Mesodermal cell (in vitro differentiated cells): Measurements from ENCODE around the gene ARID1B.

Experiments
- H3K27ac ChIP-seq: 2 replicates; pipeline ENCODE4 v1.7.0; 2013; ENCODE audit warnings: mild to moderate bottlenecking, low read depth, low read length, moderate library complexity; ENCODE audit not compliant: severe bottlenecking
- H3K36me3 ChIP-seq: 2 replicates; pipeline ENCODE4 v1.7.1; 2013; ENCODE audit warnings: mild to moderate bottlenecking, low read length, moderate library complexity; ENCODE audit not compliant: control insufficient read depth, insufficient read depth
- H3K4me1 ChIP-seq: one replicate; pipeline ENCODE4 v1.7.1; 2013; ENCODE audit warnings: mild to moderate bottlenecking, low read length; ENCODE audit not compliant: insufficient read depth, control insufficient read depth, poor library complexity, severe bottlenecking
- H3K4me3 ChIP-seq: 2 replicates; pipeline ENCODE4 v1.7.0; 2013; ENCODE audit warnings: low read length, control low read depth, mild to moderate bottlenecking; ENCODE audit not compliant: insufficient read depth, poor library complexity, severe bottlenecking; ENCODE audit errors: extremely low read depth
- H3K9me3 ChIP-seq: 2 replicates; pipeline ENCODE4 v1.7.1; 2013; ENCODE audit warnings: mild to moderate bottlenecking, low read length, moderate library complexity; ENCODE audit not compliant: control insufficient read depth
- WGBS, 2 experiments: methylation state at CpG; one replicate each; pipeline ENCODE4 v1.1.5; 2013; ENCODE audit warnings: missing lambda C conversion rate in 2 of 2; ENCODE audit not compliant: insufficient coverage in 2 of 2; 5-methylcytosine and 5-hydroxymethylcytosine counted together

The ARID1B gene

GRCh38 chr6:156890627-156891314, 113.6 kb downstream of the ARID1B start:
- Histone ChIP-seq H3K4me1 (peaks cover 8% of the 10 kb centered on the region), H3K27ac (no peak overlapping the region), H3K9me3 (no peaks in the 10 kb centered on the region), H3K4me3 (no peak overlapping the region), H3K36me3 (peaks cover 4% of the 10 kb centered on the region)
- WGBS, 2 experiments = 100% methylated on average over 1 of the region's 2 CpGs; no CpG with 5 or more reads in 1 of the 2 experiments

GRCh38 chr6:156897907-156898531, 120.8 kb downstream of the ARID1B start:
- Histone ChIP-seq H3K27ac (no peak overlapping the region), H3K4me3 (no peak overlapping the region), H3K4me1 (no peaks in the 10 kb centered on the region), H3K36me3 (peaks cover 13% of the 10 kb centered on the region), H3K9me3 (no peaks in the 10 kb centered on the region)
- WGBS, 2 experiments = 84 to 93% methylated on average over 8 to 10 of the region's 13 CpGs

DNA sequence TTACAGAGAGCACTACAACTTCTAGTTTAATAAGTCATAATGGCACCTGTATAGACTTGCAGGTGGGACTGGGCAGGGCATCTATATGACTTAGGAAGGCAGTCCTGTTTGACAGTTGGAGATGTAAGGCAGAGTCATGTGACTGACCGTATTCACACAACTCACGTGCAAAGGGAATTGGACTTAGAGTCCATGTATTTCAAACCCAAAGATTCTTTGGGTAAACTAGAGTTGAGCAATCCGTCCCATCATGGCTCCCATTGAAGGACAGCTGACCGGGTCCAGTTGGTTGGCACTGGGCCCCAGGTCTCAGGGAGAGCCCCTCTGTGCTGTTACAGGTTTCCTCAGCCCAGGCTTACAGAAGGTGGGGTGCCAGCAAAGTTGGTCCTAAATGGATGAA, 121.9 kb downstream of the ARID1B start:
- Histone ChIP-seq H3K4me3 (no peak overlapping the region), H3K9me3 (no peaks in the 10 kb centered on the region), H3K4me1 (no peaks in the 10 kb centered on the region), H3K36me3 (peaks cover 17% of the 10 kb centered on the region), H3K27ac (no peak overlapping the region)
- WGBS, 2 experiments = 94 to 95% methylated on average over 4 of the region's 4 CpGs

DNA sequence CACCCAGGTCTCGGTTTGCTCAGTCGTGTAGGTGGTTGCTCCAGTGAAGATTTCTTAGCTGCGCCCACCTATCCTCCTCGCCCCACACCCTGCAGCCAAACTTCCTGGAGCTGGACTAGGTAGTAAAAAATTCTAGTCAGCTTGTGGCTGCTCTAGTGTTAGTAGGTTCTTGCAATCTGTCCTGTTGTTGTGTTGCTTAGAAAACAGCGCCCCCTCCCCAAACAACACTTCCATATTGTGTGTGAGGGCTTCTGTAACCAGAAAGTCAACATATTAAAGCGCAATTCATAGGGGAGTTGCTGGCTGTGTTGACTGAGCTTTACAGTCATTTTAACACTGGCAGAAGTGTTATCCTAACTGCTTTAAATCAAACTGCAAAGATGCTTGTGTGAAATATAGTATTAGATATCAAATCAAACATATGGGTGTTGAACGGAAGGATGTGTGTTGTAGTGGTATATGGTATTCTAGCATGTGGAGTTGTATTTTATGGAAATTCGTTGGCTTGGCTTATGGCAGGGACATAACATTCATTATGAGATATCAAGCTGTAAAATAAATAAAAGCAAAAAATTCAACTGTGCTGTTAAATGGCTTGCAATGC, 122.5 kb downstream of the ARID1B start:
- Histone ChIP-seq H3K4me1 (no peaks in the 10 kb centered on the region), H3K9me3 (no peaks in the 10 kb centered on the region), H3K4me3 (no peak overlapping the region), H3K27ac (peak overlapping the region; percentile 23), H3K36me3 (peaks cover 17% of the 10 kb centered on the region)
- 89% methylated on average over 3 of the region's 8 CpGs; no CpG with 5 or more reads in 1 of the 2 experiments for WGBS, 2 experiments

DNA sequence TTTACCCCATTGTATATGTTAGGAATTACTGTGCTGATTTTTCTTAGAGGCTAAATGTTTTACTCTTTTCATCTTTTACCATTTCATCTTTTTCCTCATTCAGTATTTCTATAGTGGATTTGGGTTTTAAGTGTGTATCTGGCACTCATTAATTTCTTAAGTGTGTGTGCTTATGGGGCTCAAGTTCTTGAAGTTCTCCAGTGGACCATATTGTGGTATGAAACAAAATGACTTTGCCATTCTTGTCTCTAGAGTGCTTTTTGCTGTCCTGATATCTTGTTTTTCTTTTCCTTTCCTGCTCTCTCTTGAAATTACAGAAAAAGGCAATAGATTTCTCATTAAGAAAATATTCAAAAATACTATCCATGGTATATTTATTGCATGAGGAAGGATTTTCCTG, 123.1 kb downstream of the ARID1B start:
- Histone ChIP-seq H3K36me3 (peaks cover 15% of the 10 kb centered on the region), H3K4me1 (no peaks in the 10 kb centered on the region), H3K27ac (no peak overlapping the region), H3K9me3 (no peaks in the 10 kb centered on the region), H3K4me3 (no peak overlapping the region)

DNA sequence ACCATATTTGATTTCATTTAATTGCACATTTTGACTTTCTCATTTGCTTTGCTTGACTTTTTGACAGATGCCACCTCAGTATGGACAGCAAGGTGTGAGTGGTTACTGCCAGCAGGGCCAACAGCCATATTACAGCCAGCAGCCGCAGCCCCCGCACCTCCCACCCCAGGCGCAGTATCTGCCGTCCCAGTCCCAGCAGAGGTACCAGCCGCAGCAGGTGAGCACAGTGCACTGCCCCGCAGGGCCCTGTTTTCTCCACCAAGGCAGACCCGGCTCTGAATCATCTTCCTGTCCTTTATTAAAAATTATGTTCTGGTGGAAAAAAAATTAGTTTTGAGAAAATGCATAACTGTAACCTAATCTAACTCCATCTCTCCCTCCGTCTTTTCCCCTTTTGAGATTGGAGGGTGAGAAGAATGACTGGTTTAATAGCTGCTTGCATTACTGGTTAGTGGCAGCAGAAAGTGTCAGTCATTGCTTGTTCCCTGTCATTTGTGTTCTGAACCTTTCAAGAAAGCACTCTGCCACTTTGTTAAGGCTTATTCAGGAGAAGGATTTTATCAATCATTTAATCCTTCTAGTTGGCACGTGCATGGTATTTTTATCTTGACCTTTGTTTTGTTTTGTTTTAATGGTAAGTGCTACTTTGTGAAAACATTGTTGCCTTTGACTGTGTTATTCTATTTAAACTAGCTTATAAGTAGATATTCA, 124.3 kb downstream of the ARID1B start:
- Histone ChIP-seq H3K36me3 (peaks cover 15% of the 10 kb centered on the region), H3K4me3 (no peak overlapping the region), H3K4me1 (no peaks in the 10 kb centered on the region), H3K9me3 (no peaks in the 10 kb centered on the region), H3K27ac (no peak overlapping the region)
- WGBS, 2 experiments = 100% methylated on average over 3 of the region's 9 CpGs

DNA sequence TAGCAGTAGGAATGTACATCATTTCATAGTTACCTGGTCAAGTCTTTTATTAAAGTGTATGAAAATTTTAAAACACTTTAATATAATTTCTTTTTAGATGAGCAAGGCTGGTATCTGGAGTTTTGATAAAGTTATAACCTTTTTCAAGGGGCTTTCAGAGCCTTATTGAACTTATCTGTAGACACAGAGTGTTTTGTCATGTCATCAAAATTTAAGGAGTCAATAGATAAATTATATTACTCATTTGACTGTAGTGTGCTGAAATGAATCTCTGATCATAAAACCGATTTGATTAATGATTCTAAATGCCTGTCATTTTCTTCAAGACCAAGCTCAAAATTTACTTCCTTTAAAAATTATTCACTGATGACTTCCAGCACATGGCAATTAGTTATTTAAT, 125.6 kb downstream of the ARID1B start:
- Histone ChIP-seq H3K4me1 (no peaks in the 10 kb centered on the region), H3K4me3 (no peak overlapping the region), H3K9me3 (no peaks in the 10 kb centered on the region), H3K27ac (no peak overlapping the region), H3K36me3 (peaks cover 15% of the 10 kb centered on the region)
- no CpG with 5 or more reads among the region's 1 CpG for WGBS, 2 experiments

DNA sequence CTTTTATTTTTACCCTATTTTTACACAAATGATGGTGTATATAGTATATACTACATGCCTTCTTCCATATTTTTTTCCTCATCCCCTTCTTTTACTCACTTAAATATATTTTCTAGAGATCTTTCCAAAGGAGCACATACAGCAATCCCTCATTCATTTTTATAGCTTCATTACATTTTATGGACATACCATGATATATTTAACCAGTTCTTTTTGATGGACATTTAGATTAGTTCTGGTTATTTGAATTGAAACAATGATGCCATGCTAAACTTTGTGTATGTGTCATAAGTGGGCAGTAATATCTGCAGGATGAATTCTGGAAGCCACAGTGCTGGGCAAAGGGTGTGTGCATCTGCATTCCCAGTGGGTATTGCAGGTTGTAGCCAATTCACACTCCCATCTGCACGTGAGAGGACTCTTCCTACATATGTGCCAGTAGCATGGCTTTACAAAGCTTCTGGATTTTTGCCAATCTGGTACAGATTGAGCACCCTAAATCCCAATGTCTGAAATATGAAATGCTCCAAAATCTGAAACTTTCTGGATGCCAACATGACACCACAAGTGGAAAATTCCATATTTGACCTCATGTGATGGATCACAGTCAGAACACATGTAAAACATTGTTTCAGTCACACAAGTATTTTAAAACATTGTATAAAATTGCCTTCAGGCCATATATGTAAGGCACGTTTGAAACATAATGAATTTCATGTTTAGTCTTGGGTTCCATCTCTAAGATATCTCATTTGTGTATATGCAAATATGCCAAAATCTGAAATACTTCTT, 127.2 kb downstream of the ARID1B start:
- WGBS, 2 experiments = 78 to 83% methylated on average over 1 of the region's 2 CpGs
- Histone ChIP-seq H3K4me1 (no peaks in the 10 kb centered on the region), H3K27ac (no peak overlapping the region), H3K36me3 (peaks cover 15% of the 10 kb centered on the region), H3K4me3 (no peak overlapping the region), H3K9me3 (no peaks in the 10 kb centered on the region)

DNA sequence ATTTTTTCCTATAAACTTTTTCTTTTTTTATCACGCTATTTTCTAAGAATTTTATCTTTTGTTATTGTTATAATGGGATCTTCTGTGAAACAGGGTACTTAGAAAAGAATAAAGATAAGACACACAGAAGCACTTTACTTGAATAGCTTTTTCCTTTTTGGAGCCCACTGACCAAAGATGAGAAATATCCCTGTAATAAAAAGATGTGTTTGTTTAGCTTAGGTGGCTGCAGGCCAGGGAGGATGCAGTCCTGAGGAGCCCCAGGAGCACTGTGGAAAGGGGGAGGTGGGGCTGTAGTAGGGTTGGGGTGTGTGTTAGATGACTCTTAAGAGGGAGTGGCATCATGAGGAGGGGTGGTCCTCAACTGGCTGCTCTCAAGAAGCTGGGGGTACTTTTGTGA, 128.6 kb downstream of the ARID1B start:
- WGBS, 2 experiments = no CpG with 5 or more reads among the region's 1 CpG
- no peaks in the 10 kb centered on the region for H3K9me3 ChIP-seq
- H3K27ac ChIP-seq = no peak overlapping the region
- peaks cover 15% of the 10 kb centered on the region for H3K36me3 ChIP-seq
- no peaks in the 10 kb centered on the region for H3K4me1 ChIP-seq
- no peak overlapping the region for H3K4me3 ChIP-seq

DNA sequence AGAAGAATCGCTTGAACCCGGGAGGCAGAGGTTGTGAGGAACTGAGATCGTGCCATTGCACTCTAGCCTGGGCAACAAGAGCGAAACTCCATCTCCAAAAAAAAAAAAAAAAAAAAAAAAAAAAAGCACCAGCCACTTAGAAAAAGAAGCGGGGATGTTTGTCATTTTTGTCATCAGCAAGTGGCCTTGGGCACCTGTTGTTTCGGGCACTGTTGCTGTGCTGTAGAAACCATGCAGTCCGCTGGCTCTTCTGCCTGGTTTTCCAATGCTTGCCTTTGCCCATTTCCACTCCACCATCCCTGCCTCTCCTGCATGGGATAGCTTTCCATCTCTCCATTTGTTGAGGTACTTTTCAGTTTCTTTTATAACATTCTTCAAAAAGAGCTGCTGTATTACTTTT, 129.3 kb downstream of the ARID1B start:
- Histone ChIP-seq H3K27ac (no peak overlapping the region), H3K4me1 (no peaks in the 10 kb centered on the region), H3K4me3 (no peak overlapping the region), H3K36me3 (peaks cover 15% of the 10 kb centered on the region), H3K9me3 (no peaks in the 10 kb centered on the region)
- 90 to 95% methylated on average over 3 to 4 of the region's 7 CpGs for WGBS, 2 experiments
